Measurements from ENCODE around the gene NTF3.

Gene NTF3

GRCh38 chr12:5433081-5433844 is 1.4 kb downstream of the NTF3 start:
- Histone ChIP-seq H3K4me3 (ENCODE audit: low read length) (peak overlapping the region; percentile 50), H3K4me1 (ENCODE audit: control insufficient read depth, low read length) (peaks cover 30% of the 10 kb centered on the region), H3K9me2 (replicated peaks; ENCODE audit: control insufficient read depth, low read length) (no peaks in the 10 kb centered on the region), H3K9me3 (ENCODE audit: control insufficient read depth, insufficient read depth, low read length) (no peaks in the 10 kb centered on the region), H3K36me3 (ENCODE audit: control insufficient read depth, low read length) (no peaks in the 10 kb centered on the region), H3F3A (ENCODE audit: control insufficient read depth, insufficient read depth) (no peaks in the 10 kb centered on the region), H3K79me2 (ENCODE audit: control insufficient read depth, low read length) (no peaks in the 10 kb centered on the region), H4K20me1 (ENCODE audit: control insufficient read depth, insufficient read depth, low read depth, low read length) (no peaks in the 10 kb centered on the region), H3K4me2 (ENCODE audit: low read length) (peak overlapping the region; percentile 44), H3K27ac (ENCODE audit: low read depth, low read length) (no peak overlapping the region), H3K27me3 (ENCODE audit: control insufficient read depth, low read length) (peaks cover 49% of the 10 kb centered on the region)
- TF ChIP-seq EZH2phosphoT487 (IDR thresholded peaks at IDR 0.05; ENCODE audit: borderline replicate concordance, low read length) (no peak), CTCF (IDR thresholded peaks at IDR 0.05; ENCODE audit: low read depth, low read length, poor library complexity, severe bottlenecking) (no peak)

GRCh38 chr12:5433845-5434646 is 2.1 kb downstream of the NTF3 start:
- Histone ChIP-seq H3K4me2 (ENCODE audit: low read length) (no peak overlapping the region), H3K9me2 (replicated peaks; ENCODE audit: control insufficient read depth, low read length) (no peaks in the 10 kb centered on the region), H3K27ac (ENCODE audit: low read depth, low read length) (no peak overlapping the region), H3K79me2 (ENCODE audit: control insufficient read depth, low read length) (no peaks in the 10 kb centered on the region), H3K4me3 (ENCODE audit: low read length) (no peak overlapping the region), H3K4me1 (ENCODE audit: control insufficient read depth, low read length) (peaks cover 28% of the 10 kb centered on the region), H4K20me1 (ENCODE audit: control insufficient read depth, insufficient read depth, low read depth, low read length) (no peaks in the 10 kb centered on the region), H3K36me3 (ENCODE audit: control insufficient read depth, low read length) (no peaks in the 10 kb centered on the region), H3K27me3 (ENCODE audit: control insufficient read depth, low read length) (peaks cover 49% of the 10 kb centered on the region), H3K9me3 (ENCODE audit: control insufficient read depth, insufficient read depth, low read length) (no peaks in the 10 kb centered on the region), H3F3A (ENCODE audit: control insufficient read depth, insufficient read depth) (no peaks in the 10 kb centered on the region)
- TF ChIP-seq CTCF (IDR thresholded peaks at IDR 0.05; ENCODE audit: low read depth, low read length, poor library complexity, severe bottlenecking) (no peak), EZH2phosphoT487 (IDR thresholded peaks at IDR 0.05; ENCODE audit: borderline replicate concordance, low read length) (no peak)

- peaks cover 49% of the 10 kb centered on the region for H3K27me3 ChIP-seq (ENCODE audit: control insufficient read depth, low read length)
- H3K4me3 ChIP-seq (ENCODE audit: low read length): no peak overlapping the region
- no peaks in the 10 kb centered on the region for H3F3A ChIP-seq (ENCODE audit: control insufficient read depth, insufficient read depth)
- no peaks in the 10 kb centered on the region for H3K36me3 ChIP-seq (ENCODE audit: control insufficient read depth, low read length)
- no peaks in the 10 kb centered on the region for H4K20me1 ChIP-seq (ENCODE audit: control insufficient read depth, insufficient read depth, low read depth, low read length)
- no peaks in the 10 kb centered on the region for H3K79me2 ChIP-seq (ENCODE audit: control insufficient read depth, low read length)
- no peaks in the 10 kb centered on the region for H3K9me2 ChIP-seq (replicated peaks; ENCODE audit: control insufficient read depth, low read length)
- H3K4me2 ChIP-seq (ENCODE audit: low read length): no peak overlapping the region
- TF ChIP-seq EZH2phosphoT487 (IDR thresholded peaks at IDR 0.05; ENCODE audit: borderline replicate concordance, low read length) (no peak), CTCF (IDR thresholded peaks at IDR 0.05; ENCODE audit: low read depth, low read length, poor library complexity, severe bottlenecking) (no peak)
- H3K9me3 ChIP-seq (ENCODE audit: control insufficient read depth, insufficient read depth, low read length): no peaks in the 10 kb centered on the region
- peaks cover 28% of the 10 kb centered on the region for H3K4me1 ChIP-seq (ENCODE audit: control insufficient read depth, low read length)
- no peak overlapping the region for H3K27ac ChIP-seq (ENCODE audit: low read depth, low read length)
Measured at GRCh38 chr12:5434647-5435560, 3.0 kb downstream of the NTF3 start.
